Stimulated activated CD4-positive, alpha-beta T cell treated with anti-CD3 and anti-CD28 coated beads, Interleukin-4, amount 100 ng/mL, for 48 hours (primary cell): ENCODE measurements around the gene ZNF316.
A peak's percentile ranks its signal among the peaks of the same experiment; 100 is the strongest.
"Not testable (repeated sequence)": the region's sequence is repeated elsewhere in the genome, so short reads cannot be mapped to it uniquely, and the experiment has no call there.

Experiments used
- DNase-seq, 2 donors: peaks; one replicate each; pipeline ENCODE4 v3.0.0-alpha.2; 2020; ENCODE audit warnings: low read depth in 2 of 2

Gene ZNF316

DNA sequence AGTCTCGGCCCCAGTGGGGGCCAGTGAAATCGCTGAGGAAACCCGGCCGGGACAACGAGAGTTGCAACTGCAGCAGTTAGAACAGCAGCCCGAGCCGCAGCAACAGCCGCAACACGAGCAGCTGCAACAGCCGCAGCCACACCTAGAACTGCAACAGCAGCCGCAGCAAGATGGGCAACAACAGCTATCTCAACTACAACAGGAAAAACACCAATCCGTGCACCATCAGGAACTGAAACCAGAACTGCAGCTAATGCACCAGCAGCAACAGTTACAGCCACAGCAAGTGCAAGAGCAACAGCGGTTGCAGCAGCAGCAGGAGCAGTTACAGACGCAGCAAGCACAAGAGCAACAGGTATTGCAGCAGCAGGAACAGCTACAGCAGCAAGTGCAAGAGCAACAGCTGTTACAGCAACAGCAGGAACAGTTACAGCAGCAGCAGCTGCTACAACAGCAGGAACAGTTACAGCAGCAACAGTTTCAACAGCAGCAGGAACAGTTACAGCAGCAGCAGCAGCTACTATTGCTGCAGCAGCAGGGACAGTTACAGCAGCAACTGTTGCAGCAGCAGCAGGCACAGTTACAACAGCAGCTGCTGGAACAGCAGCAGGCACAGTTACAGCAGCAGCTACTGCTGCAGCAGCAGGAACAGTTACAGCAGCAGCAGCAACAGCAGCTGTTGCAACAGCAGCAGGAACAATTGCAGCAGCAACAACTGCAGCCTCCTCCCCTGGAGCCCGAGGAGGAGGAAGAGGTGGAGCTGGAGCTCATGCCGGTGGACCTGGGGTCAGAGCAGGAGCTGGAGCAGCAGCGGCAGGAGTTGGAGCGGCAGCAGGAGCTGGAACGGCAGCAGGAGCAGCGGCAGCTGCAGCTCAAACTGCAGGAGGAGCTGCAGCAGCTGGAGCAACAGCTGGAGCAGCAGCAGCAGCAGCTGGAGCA lies 15.7 kb upstream of the ZNF316 start:
- DNase-seq: no peak

DNA sequence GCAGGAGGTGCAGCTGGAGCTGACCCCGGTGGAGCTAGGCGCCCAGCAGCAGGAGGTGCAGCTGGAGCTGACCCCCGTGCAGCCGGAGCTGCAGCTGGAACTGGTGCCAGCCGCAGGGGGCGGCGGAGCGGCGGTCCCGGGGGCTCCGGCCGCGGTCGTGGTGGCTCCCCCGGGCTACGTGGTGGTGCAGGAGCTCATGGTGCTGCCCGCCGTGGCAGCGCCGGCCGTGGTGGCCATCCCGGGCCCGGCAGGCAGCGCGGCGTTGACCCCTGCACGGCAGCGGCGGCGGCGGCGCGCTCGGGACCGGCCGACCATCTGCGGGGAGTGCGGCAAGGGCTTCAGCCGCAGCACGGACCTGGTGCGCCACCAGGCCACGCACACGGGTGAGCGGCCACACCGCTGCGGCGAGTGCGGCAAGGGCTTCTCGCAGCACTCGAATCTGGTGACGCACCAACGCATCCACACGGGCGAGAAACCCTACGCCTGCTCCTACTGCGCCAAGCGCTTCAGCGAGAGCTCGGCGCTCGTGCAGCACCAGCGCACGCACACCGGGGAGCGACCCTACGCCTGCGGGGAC lies 14.9 kb upstream of the ZNF316 start:
- DNase-seq: no peak

GRCh38 chr7:6623589-6624245 lies 13.4 kb upstream of the ZNF316 start:
- DNase-seq: no peak

DNA sequence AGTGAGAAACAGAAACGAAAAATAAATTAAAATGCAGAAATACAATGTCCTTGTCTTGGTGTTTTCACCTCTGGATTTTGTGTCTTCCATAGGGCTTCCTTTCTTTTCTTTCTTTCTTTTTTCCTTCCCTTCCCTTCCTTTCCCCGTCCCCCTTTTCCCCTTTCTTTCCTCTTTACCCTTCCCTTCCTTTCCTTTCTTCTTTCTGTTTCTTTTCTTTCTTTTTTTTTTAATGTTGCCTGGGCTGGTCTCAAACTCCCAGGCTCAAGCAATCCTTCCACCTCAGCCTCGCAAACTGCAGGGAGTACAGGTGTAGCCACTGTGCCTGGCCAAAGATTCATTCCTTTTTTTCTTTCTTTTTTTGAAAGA lies 12.9 kb upstream of the ZNF316 start:
- no peak for DNase-seq

DNA sequence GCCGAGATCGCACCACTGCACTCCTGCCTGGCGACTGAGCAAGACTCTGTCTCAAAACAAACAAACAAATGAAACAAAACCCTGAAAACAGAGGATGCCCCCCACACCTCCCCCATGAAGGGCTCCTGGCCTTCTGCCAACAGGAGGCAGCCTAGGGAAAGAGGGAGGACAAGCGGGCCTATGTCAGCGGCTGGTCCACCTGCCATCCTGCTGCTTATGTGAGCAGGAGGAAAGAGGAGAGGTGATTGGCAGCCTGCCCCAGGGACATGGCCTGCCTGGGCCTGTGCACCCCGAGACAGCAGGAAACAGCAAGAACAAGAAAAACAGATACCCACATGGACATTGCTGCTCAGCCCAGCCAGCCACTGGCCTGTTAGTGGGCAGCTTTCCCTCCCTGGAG lies 9.1 kb upstream of the ZNF316 start:
- no peak for DNase-seq

DNA sequence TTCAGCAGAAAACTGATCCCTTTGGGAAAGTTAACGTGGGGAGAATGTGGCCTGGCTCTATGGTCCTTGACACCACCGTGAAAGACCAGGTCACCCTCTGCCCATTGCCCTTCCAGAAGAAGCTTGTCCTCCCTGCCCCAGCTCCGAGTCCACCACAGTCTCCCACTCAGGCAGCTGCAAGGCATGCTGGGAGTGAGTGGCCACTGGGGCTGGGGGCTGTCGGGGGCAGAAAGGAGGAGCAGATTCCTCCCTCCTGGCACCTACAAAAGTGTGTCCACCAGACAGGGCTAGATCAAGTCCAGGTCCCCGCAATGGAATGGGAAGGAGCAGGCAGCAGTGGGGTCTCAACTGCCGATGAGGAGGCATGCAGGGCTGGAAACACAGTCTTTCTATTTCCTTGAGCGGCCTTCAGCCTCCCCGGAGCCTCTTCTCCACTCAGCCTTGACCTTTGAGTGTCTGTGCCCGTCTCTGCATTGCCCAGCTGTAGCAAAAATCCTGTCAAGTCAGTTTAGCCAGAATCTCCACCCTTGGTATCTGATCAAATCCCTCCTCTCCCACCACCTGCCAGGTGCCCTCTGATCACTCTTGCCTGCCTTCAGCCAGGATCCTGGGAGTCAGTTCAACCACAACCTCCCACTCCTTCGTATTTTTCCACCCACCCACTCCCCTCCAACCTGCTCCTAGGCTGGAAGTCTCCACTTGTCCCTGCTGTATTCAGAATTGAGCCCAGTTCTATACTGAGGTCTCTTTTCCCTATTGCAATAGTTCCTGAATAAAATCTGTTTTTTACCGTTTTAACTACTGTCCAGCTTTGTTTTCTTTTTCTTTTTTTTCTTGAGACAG lies 6.9 kb upstream of the ZNF316 start:
- DNase-seq: no peak

DNA sequence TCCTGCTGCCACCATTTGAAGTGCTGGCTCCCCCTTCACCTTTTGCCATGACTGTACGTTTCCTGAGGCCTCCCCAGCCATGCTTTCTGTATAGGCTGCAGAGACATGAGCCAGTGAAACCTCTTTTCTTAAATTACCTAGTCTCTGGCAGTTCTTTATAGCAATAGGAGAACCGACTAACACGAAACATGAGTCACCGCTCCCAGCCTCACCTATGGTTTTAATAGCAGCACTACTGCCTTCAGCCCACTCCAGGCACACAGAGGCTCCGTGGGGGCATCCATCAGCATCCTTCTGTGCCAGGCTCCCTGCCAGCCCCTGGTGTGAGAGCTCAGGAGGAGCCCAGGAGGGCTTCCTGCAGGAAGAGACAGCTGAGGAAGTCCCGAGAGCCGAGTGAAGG lies 5.5 kb upstream of the ZNF316 start:
- DNase-seq: no peak

- DNase-seq: no peak
Measured at GRCh38 chr7:6634021-6634420, 3.1 kb upstream of the ZNF316 start.

DNA sequence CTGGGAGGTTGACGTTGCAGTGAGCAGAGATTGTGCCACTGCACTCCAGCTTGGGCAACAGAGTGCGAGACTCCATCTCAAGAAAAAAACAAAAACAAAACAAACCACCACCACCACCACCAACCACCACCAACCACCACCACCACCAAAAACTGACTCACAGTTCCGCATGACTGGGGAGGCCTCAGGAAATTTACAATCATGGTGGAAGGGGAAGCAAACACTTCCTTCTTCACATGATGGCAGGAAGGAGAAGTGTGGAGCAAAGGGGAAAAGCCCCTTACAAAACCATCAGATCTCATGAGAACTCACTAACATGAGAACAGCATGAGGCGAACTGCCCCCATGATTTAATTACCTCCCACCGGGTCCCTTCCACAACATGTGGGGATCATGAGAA lies 2.1 kb upstream of the ZNF316 start:
- not testable (repeated sequence) for DNase-seq

DNA sequence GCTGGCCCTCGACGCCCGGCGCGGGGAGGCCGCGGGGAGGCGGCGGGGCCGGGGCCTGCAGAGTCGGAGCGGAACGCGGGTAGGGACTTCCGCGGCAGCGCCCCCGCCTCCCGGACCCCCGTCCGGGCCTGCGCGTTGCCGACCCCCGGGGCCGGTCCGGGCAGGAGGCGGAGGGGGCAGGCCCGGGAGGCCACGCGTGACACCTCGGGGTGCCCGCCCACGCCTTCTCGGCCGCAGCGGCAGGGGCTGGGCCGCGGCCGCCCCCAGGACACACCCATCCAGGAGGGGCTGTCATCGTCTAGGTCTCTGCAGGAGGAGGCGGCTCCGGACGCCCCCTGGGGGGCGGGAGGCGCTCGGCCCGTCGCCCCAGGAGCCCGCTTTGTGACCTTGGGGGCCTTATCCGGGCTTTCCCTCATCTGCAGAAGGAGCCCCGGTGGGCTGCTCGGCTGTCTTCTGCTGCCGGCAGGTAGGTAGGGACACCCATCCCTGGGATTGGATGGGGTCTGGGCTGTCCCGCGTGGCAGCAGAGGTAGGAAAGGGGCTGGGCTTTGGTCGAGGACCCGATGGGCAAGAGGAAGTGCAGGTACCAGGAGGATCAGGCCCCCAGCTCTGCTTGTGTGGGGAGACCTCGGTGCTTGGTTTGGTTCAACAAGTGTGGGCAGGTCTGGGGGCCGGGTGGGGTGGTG lies 569 bp downstream of the ZNF316 start:
- DNase-seq: peak; percentile 22 to 44

DNA sequence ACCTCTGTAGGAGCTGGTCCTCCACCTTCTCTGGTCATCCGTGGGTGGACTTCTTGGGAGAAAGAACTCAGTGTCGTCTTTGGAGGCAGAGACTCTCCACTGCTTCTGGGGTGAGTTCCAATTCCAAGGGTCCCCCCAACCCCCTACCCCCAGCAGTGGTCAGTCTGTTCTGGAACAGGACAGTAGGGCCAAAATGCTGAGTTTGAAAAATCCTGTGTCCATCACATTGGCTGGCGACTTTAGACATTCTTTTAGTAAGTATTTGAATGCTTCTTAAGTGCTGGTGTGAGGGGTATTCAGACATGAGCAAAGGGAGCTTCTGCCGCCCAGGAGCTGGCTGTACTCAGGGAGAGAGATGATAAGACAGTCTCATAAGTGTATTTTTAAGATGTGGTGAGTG lies 1.9 kb downstream of the ZNF316 start:
- no peak for DNase-seq

DNA sequence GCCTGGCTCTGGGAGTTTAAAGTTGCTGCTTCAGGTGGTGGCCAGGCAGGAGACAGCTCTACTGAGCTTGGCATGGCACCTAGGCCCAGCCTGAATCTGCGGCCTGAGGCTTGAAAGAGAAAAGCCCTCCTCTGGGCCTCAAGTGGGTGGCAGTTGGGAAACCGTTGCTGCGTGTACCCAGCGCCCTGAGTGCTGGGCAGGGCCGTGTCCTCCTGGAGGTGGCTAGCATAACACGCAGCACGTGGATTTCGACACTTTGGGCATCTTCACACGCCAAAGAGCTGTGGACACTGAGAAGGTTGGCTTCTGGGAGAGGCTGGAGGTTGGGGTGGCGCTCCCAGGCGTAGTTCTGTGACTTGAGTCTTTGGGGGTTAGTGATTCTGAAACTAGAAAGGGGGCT lies 2.5 kb downstream of the ZNF316 start:
- DNase-seq: no peak

DNA sequence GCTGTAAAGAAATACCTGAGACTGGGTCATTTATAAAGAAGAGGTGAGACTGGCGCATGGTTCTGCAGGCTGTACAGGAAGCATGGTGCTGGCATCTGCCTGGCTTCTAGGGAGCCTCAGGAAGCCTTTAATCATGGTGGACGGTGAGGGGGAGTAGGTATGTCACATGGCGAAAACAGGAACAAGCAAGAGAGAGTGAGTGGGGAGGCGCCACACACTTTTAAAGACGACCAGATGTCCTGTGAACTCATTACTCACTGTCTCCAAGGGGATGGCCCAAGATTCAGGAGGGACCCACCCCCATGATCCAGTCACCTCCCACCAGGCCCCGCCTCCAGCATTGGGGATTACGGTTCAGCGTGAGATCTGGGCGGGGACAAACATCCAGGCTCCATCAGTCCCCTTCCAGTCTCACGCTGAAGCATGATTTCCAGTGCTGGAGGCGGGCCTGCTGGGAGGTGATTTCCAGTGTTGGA lies 3.2 kb downstream of the ZNF316 start:
- peak; percentile 28 to 30 for DNase-seq

DNA sequence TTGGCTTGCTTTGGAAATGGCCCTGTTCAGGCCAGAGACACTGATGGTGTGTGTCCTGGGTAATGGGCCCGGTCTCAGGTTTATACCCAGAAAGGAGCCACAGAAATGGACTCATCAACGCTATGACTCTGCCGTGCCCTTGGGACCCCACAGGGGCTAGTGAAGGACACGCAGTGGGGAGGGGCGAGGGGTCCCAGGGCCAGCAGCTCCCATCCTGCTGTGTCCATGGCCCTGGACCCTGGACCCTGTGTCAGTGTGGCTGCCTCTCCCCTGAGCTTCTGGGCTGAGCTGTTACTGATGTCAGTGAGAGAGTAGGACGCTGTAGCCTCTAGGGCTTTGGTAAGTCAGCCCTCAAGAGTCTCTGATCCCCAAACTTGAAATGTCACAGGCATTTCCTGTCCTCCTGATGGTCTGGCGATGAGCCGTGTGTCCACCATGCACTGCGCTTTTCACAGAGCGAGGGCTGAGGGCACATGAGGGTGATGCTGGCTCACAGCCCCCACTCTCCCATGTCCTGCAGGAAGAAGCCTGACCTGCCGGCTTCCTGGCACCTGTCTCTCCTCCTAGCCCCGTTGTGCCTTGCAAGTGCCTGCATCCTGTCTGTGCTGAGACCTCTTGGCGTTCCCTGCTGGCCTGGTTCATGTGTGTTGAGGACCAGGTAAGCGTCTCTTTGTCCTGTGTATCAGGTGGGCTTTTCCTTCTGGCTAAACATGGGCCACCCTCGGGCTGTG lies 4.4 kb downstream of the ZNF316 start:
- DNase-seq: no peak

DNA sequence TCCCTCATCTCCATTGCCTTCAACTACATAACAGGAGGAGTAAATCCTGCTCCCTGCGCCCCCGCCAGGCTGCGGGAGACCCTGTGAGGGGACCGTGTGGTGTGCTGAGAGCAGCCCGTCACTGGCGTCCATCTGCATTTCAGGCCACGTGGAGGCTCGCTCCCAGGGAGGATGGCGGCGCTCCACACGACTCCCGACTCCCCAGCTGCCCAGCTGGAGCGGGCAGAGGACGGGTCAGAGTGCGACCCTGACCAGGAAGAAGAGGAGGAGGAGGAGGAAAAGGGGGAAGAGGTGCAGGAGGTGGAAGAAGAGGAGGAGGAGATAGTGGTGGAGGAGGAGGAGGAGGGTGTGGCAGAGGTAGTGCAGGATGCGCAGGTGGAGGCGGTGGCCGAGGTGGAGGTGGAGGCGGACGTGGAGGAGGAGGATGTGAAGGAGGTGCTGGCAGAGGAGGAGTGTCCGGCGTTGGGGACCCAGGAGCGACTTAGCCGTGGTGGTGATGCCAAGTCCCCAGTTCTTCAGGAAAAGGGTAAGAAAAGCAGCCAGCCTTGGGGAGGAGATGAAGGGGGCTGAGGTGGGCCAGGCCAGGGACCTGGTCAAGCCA lies 5.2 kb downstream of the ZNF316 start:
- DNase-seq: no peak

GRCh38 chr7:6642861-6643640 lies 5.9 kb downstream of the ZNF316 start:
- DNase-seq: no peak

- no peak for DNase-seq
Measured at GRCh38 chr7:6643915-6644625, 7.0 kb downstream of the ZNF316 start.

- no peak for DNase-seq
Measured at GRCh38 chr7:6644728-6645127, 7.6 kb downstream of the ZNF316 start.

GRCh38 chr7:6646465-6646864 lies 9.3 kb downstream of the ZNF316 start:
- DNase-seq: no peak
